ENCODE measurements around the gene SRCIN1. TPM values are rescaled to one million over a fixed set of nuclear protein-coding genes. Genes with fewer than 3 reads are reported as not detected.

The SRCIN1 gene
- total RNA-seq, 1 experiment from 2014 or later = 6.9 TPM

DNA sequence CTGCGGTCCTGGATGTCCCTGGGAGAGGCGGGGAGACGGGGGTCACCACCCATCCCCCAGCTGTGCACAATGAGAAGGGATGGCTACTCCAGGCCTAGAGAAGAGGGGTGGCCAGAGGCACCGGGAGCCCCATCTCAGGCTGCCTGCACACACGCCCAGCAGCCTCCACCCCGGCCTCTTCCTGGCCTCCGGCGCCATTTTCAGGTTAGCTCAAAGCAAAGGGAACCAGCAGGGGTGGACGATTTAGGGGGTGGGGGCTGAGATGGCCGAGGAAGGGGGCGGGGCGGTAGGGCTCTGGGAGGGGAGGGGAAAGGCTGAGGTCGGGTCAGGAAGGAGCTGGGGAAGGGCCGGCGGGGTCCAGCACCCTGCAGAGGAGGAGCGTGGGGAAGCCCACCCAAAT, 42.8 kb downstream of the SRCIN1 start:
- H4K8ac ChIP-seq (replicated peaks; ENCODE audit: insufficient read length, low read depth, low read length) = no peak overlapping the region
- H3T11ph ChIP-seq (ENCODE audit: low read length) = no peak overlapping the region
- H3K4me2 ChIP-seq (ENCODE audit: insufficient read depth, insufficient read length, low read length) = peak overlapping the region; percentile 66
- peak overlapping the region; percentile 45 to 86 for H3K4me3 Mint-ChIP-seq
- H3K79me2 ChIP-seq (ENCODE audit: insufficient read depth, low read length) = no peaks in the 10 kb centered on the region
- H2BK15ac ChIP-seq (ENCODE audit: low read depth, low read length) = no peak overlapping the region
- no peak overlapping the region for H2BK120ac ChIP-seq (ENCODE audit: low read depth, low read length, poor library complexity, severe bottlenecking)
- peaks cover 0 to 3% (median 0%) of the 10 kb centered on the region in 3 experiments; a peak in 1 of 7 replicates for H3K36me3 Mint-ChIP-seq (ENCODE audit: insufficient read depth in 1 of 3, low read depth in 3 of 3)
- peaks cover 75% of the 10 kb centered on the region for H3K27me3 ChIP-seq (ENCODE audit: insufficient read depth, low read length)
- no peak overlapping the region for H3K27ac ChIP-seq (ENCODE audit: insufficient read length, low read depth, low read length)
- H3K4ac ChIP-seq (ENCODE audit: low read depth, low read length) = no peak overlapping the region
- peak; percentile 81 for DNase-seq
- H4K91ac ChIP-seq (ENCODE audit: insufficient read length, low read depth, low read length) = no peak overlapping the region
- no peaks in the 10 kb centered on the region; a peak in 2 of 5 replicates for H3K9me3 Mint-ChIP-seq
- no peak overlapping the region for H2AK5ac ChIP-seq (ENCODE audit: insufficient read length, low read length)
- no peak overlapping the region for H3K18ac ChIP-seq (ENCODE audit: insufficient read length, low read depth, low read length)
- H2BK5ac ChIP-seq (ENCODE audit: insufficient read length, low read length) = no peak overlapping the region
- no peak overlapping the region for H2BK20ac ChIP-seq (ENCODE audit: low read depth, low read length, poor library complexity, severe bottlenecking)
- no peak overlapping the region for H3K9ac ChIP-seq (ENCODE audit: extremely low read depth, insufficient read length, low read length)
- H3K56ac ChIP-seq (ENCODE audit: insufficient read length, low read depth, low read length) = no peak overlapping the region
- no peak overlapping the region for H2BK12ac ChIP-seq (ENCODE audit: insufficient read length, low read depth, low read length)
- no peak overlapping the region for H3K27ac Mint-ChIP-seq
- H3K79me1 ChIP-seq (ENCODE audit: insufficient read depth, low read depth, low read length, poor library complexity, severe bottlenecking) = no peaks in the 10 kb centered on the region
- H3K14ac ChIP-seq (ENCODE audit: insufficient read depth, low read length) = no peak overlapping the region
- H3K4me1 ChIP-seq (ENCODE audit: insufficient read depth, low read length) = 0 out of 2 replicates have a peak, but pooled peaks cover 3% of the 10 kb centered on the region
- peaks cover 26% of the 10 kb centered on the region for H3K23me2 ChIP-seq (ENCODE audit: insufficient read length, low read depth, low read length, poor library complexity, severe bottlenecking)
- WGBS (ENCODE audit: extremely low coverage, insufficient read length, low lambda C conversion rate) = no CpG with 5 or more reads among the region's 16 CpGs
- H3K4me1 Mint-ChIP-seq = peaks cover 34 to 60% of the 10 kb centered on the region in 2 experiments
- no peaks in the 10 kb centered on the region for H3K9me3 ChIP-seq (ENCODE audit: control insufficient read depth, low read depth, low read length)
- TF ChIP-seq, protein P1, sequence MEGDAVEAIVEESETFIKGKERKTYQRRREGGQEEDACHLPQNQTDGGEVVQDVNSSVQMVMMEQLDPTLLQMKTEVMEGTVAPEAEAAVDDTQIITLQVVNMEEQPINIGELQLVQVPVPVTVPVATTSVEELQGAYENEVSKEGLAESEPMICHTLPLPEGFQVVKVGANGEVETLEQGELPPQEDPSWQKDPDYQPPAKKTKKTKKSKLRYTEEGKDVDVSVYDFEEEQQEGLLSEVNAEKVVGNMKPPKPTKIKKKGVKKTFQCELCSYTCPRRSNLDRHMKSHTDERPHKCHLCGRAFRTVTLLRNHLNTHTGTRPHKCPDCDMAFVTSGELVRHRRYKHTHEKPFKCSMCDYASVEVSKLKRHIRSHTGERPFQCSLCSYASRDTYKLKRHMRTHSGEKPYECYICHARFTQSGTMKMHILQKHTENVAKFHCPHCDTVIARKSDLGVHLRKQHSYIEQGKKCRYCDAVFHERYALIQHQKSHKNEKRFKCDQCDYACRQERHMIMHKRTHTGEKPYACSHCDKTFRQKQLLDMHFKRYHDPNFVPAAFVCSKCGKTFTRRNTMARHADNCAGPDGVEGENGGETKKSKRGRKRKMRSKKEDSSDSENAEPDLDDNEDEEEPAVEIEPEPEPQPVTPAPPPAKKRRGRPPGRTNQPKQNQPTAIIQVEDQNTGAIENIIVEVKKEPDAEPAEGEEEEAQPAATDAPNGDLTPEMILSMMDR (conservative IDR thresholded peaks at IDR 0.05) = no peak
- peaks cover 2% of the 10 kb centered on the region for H4K20me1 ChIP-seq (ENCODE audit: control insufficient read depth, insufficient read depth, insufficient read length)
- H3K27me3 Mint-ChIP-seq (ENCODE audit: low read depth) = peaks cover 94% of the 10 kb centered on the region
- no peak overlapping the region for H2AFZ ChIP-seq (ENCODE audit: low read length)
- H4K5ac ChIP-seq (ENCODE audit: insufficient read length, low read depth, low read length) = no peak overlapping the region
- H3K23ac ChIP-seq (ENCODE audit: insufficient read length, low read depth, low read length) = no peak overlapping the region

Measured in H9 (cell line).